Adrenal gland (tissue), 12 donors: Measurements from ENCODE around the gene CCDC187. TPM values are rescaled to one million over a fixed set of nuclear protein-coding genes. Genes with fewer than 3 reads are reported as not detected.

Experiments
- DNase-seq, 7 donors: peaks; one replicate each; pipeline ENCODE4 v3.0.0-alpha.2; 2019 to 2020
- H3K27ac ChIP-seq, 5 donors: fragments of 200-600 bp; sonication (generic) in 4 of 5; 1 replicate in 3 of 5; 2 replicates in 2 of 5; pipeline versions ENCODE4 v1.5.1 to v1.8.0; 2016 to 2020; ENCODE audit warnings: mild to moderate bottlenecking in 1 of 5
- H3K27me3 ChIP-seq: fragments of 200-600 bp; 2 replicates; pipeline ENCODE4 v1.8.0; 2021
- H3K36me3 ChIP-seq, 2 donors: fragments of 200-600 bp; replicated peaks in 1 of 2; 1 replicate in 1 of 2; 2 replicates in 1 of 2; pipeline versions ENCODE4 v1.5.1 to v1.8.0; 2018 to 2022
- H3K4me1 ChIP-seq, 2 donors: fragments of 200-600 bp; replicated peaks in 1 of 2; 1 replicate in 1 of 2; 2 replicates in 1 of 2; pipeline versions ENCODE4 v1.5.1 to v1.8.0; 2018 to 2021
- H3K4me3 ChIP-seq, 4 donors: fragments of 200-600 bp; sonication (generic) in 3 of 4; one replicate each; pipeline ENCODE4 v1.5.1; 2016 to 2018
- H3K9me3 ChIP-seq, 3 donors: fragments of 200-600 bp; sonication (generic) in 1 of 3; replicated peaks in 1 of 3; 1 replicate in 2 of 3; 2 replicates in 1 of 3; pipeline versions ENCODE4 v1.5.1 to v1.8.0; 2016 to 2021
- POLR2A ChIP-seq, 2 donors: fragments of 450-650 bp; IDR thresholded peaks; one replicate each; pipeline ENCODE4 v1.6.1; 2017; ENCODE audit warnings: antibody characterized with exemption in 2 of 2, mild to moderate bottlenecking in 2 of 2, moderate library complexity in 1 of 2
- WGBS, 4 donors: extraction: QIAGEN DNeasy Blood & Tissue Kit in 2 of 4; methylation state at CpG; one replicate each; pipeline versions ENCODE4 v1.1.5 to v1.1.7; 2013 to 2017; 5-methylcytosine and 5-hydroxymethylcytosine counted together
- intact Hi-C, 2 donors: fragments of 100-400 bp; cut with DNase I; formaldehyde crosslinking; loops; one replicate each; pipeline versions ENCODE4 v1.14.1 to v1.15.0; 2022 to 2023
- polyA plus RNA-seq, 3 donors: library from polyadenylated mRNA; stranded (reverse); fragments of 200-250 nt in 2 of 3; fragments of 350-450 nt in 1 of 3; fragmentation: Illumina TruSeq in 1 of 3; extraction: RNeasy Lipid Tissue Mini Kit (QIAGEN cat#74804) in 1 of 3; gene quantifications; one replicate each; pipeline ENCODE4 v1.2.3, GENCODE V29; 2013 to 2014
- total RNA-seq, 9 donors: library from RNA; depleted of rRNA in 4 of 9; stranded (reverse); fragments of >200 nt in 4 of 9; fragments of 120-200 nt in 1 of 9; fragmentation: NEBNext Ultra II Directional in 1 of 9; extraction: Animal tissue kit (Norgen Biotek cat#: 25700) in 1 of 9; gene quantifications; one replicate each; pipeline versions ENCODE4 v1.1.0 to v1.2.4, GENCODE V29; 2013 to 2023
- TF ChIP-seq, protein P1 (sequence below), 6 experiments: fragments of 450-650 bp in 4 of 6; fragments of 200-600 bp in 2 of 6; sonication (generic) in 1 of 6; IDR thresholded peaks; 1 replicate in 5 of 6; 2 replicates in 1 of 6; pipeline versions ENCODE4 v1.5.1 to v1.8.0; 2016 to 2021; ENCODE audit warnings: antibody characterized with exemption in 6 of 6, mild to moderate bottlenecking in 2 of 6, moderate library complexity in 1 of 6
- donor health status: healthy with polysubstance abuse.
- donor health status: Bipolar disorder and iron deficiency.
- donor health status: DM: yes; HTN: yes; CAD: no.
- donor health status: DM: no; HTN: no; CAD: no.
- donor health status: DM: no; HTN: no; CAD: no.
- donor health status: DM: yes; HTN: yes; CAD: no.

The CCDC187 gene
- total and polyA plus RNA-seq, 12 donors, result under 0.01 to 0.44 (median 0.08) TPM; not detected in 1

DNA sequence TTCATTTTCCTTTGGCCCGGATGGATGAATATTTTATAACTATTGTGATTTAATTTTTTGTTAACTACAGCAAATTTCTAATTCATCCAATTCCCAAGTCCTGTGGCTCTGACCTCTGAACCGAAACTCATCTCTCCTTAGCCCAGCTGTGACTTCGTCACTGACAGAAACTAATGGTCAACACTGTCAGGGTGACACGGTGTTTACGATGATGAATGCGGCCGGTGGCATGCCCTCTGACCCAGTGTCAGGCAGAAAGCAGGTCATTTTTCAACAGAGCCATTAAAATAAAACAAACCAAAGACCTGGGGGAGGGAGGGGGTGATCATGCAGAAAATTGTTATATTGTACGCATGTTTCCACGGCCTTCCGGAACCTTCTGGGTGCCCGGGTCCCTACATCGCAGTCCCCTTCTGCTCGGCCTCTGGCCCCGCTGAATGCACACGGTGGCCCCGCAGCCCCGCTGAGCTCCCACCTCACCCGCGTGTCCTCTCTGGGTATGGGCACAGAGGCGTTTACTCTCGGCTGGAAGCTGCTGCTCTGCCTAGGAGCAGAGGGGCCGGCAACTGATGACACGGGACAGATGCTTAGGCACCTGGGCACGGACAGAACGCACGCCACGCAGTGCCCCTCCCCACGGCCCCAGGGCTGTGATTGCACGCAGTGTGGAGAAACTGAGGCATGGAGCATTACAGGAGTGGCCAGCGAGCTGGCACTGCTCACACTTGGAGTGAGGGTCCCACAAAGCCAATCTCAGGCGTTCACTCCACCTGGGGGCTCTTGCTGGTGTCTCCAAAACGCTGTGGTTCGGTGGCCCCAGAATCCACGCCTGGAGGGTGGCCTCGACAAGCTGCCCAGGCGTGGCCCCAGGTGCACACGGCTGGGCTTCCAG is 8.1 kb downstream of the CCDC187 start:
- no peak for DNase-seq
- intact Hi-C loops, result no loop called here
- Histone ChIP-seq H3K27ac (no peak overlapping the region), H3K4me3 (no peak overlapping the region), H3K4me1 (no peaks in the 10 kb centered on the region), H3K27me3 (peaks cover 7% of the 10 kb centered on the region), H3K9me3 (no peaks in the 10 kb centered on the region), H3K36me3 (no peaks in the 10 kb centered on the region)
- TF ChIP-seq, protein P1, sequence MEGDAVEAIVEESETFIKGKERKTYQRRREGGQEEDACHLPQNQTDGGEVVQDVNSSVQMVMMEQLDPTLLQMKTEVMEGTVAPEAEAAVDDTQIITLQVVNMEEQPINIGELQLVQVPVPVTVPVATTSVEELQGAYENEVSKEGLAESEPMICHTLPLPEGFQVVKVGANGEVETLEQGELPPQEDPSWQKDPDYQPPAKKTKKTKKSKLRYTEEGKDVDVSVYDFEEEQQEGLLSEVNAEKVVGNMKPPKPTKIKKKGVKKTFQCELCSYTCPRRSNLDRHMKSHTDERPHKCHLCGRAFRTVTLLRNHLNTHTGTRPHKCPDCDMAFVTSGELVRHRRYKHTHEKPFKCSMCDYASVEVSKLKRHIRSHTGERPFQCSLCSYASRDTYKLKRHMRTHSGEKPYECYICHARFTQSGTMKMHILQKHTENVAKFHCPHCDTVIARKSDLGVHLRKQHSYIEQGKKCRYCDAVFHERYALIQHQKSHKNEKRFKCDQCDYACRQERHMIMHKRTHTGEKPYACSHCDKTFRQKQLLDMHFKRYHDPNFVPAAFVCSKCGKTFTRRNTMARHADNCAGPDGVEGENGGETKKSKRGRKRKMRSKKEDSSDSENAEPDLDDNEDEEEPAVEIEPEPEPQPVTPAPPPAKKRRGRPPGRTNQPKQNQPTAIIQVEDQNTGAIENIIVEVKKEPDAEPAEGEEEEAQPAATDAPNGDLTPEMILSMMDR (IDR thresholded peaks at IDR 0.05), result no peak
- WGBS, 4 donors, result 52 to 58% (median 55%) methylated on average over 20 to 37 of the region's 37 CpGs

- Histone ChIP-seq H3K27ac (no peak overlapping the region), H3K4me3 (no peak overlapping the region), H3K4me1 (no peaks in the 10 kb centered on the region), H3K27me3 (peaks cover 7% of the 10 kb centered on the region), H3K9me3 (no peaks in the 10 kb centered on the region), H3K36me3 (no peaks in the 10 kb centered on the region)
- intact Hi-C loops, result no loop called here
- 85 to 87% (median 86%) methylated on average over 10 to 16 of the region's 16 CpGs for WGBS, 4 donors
- no peak for DNase-seq
- no peak for TF ChIP-seq POLR2A (IDR thresholded peaks at IDR 0.05)
- TF ChIP-seq, protein P1 (IDR thresholded peaks at IDR 0.05), result no peak
Measured at GRCh38 chr9:136295055-136295454, 8.8 kb downstream of the CCDC187 start.

DNA sequence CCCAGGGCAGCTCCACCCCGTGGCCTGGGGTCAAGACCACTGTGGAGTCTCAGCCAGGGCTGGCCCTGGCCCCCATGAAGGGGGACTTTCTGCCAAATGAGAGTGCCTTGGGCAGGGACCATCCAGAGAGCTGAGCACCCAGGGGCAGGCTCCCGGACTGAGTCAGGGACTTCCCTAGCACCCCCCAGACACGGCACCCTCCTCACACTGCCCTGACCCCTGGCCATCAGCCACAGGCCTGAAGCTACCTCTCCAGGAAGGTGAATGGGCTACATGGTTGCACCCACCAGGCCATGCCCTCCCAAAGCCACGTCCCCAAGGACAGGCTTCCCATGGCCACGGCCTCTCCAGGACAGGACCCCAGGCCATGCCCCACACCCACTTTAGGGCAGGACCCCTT is 9.5 kb downstream of the CCDC187 start:
- Histone ChIP-seq H3K4me1 (no peaks in the 10 kb centered on the region), H3K36me3 (no peaks in the 10 kb centered on the region), H3K27me3 (peaks cover 7% of the 10 kb centered on the region), H3K9me3 (no peaks in the 10 kb centered on the region), H3K4me3 (no peak overlapping the region), H3K27ac (no peak overlapping the region)
- DNase-seq, result no peak
- 58 to 72% (median 69%) methylated on average over 4 to 5 of the region's 5 CpGs for WGBS, 4 donors
- TF ChIP-seq, protein P1 (IDR thresholded peaks at IDR 0.05), result no peak
- TF ChIP-seq POLR2A (IDR thresholded peaks at IDR 0.05), result no peak
- intact Hi-C loops, result no loop called here

DNA sequence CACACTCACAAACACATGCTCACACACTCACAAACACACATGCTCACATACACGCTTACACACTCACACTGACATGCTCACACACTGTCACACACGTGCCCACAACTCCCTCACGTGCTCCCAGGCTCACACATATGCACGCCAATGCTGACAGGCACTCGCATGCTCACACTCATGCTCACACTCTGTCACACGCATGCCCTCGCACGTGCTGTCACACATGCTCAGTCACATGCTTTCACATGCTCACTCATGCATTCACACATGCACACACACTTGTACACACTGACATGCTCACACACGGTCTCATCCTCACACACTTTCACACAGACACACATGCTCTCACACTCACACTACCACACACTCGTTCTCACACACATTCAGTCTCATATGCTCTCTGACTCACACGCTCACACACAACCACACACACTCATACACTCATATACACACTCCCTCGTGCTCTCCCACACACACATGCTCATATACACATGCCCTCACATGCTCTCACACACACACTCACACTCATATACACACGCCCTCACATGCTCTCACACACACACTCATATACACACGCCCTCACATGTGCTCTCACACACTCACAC is 10.3 kb downstream of the CCDC187 start:
- peaks cover 7% of the 10 kb centered on the region for H3K27me3 ChIP-seq

More for the DNA sequence above, 10.3 kb downstream of the CCDC187 start:
- no peaks in the 10 kb centered on the region for H3K4me1 ChIP-seq
- intact Hi-C loops, result no loop called here
- H3K4me3 ChIP-seq, result no peak overlapping the region
- no peak for DNase-seq
- H3K36me3 ChIP-seq, result no peaks in the 10 kb centered on the region
- H3K27ac ChIP-seq, result no peak overlapping the region
- 74 to 80% (median 78%) methylated on average over 14 of the region's 14 CpGs for WGBS, 4 donors
- no peaks in the 10 kb centered on the region for H3K9me3 ChIP-seq
- TF ChIP-seq, protein P1 (IDR thresholded peaks at IDR 0.05), result no peak
